Right ventricle myocardium inferior (tissue), 1 donor: ENCODE measurements around the gene SLC66A1. TPM values are rescaled to one million over a fixed set of nuclear protein-coding genes. Genes with fewer than 3 reads are reported as not detected.

Experiments
- ATAC-seq: fragments of 200-7000 bp; cut with Tn5 transposase; one replicate; pipeline ENCODE4 v1.9.1; 2020; ENCODE audit warnings: mild to moderate bottlenecking, moderate library complexity
- DNase-seq: peaks from one replicate; pipeline ENCODE4 v3.0.0; 2021; ENCODE audit errors: missing footprints
- intact Hi-C: fragments of 100-400 bp; cut with DNase I; formaldehyde crosslinking; loops from one replicate; pipeline ENCODE4 v1.11.0; 2022
- total RNA-seq: library from RNA; stranded (reverse); fragmentation: NEBNext Ultra II Directional; extraction: Animal tissue kit (Norgen Biotek cat#: 25700); gene quantifications from one replicate; pipeline ENCODE4 v1.2.1, GENCODE V29; 2021
- donor health status: DM: no; HTN: yes; CAD: no; lungs with severe emphysema.

Gene SLC66A1
- total RNA-seq, 1 donor from 2014 or later = 7.0 TPM

DNA sequence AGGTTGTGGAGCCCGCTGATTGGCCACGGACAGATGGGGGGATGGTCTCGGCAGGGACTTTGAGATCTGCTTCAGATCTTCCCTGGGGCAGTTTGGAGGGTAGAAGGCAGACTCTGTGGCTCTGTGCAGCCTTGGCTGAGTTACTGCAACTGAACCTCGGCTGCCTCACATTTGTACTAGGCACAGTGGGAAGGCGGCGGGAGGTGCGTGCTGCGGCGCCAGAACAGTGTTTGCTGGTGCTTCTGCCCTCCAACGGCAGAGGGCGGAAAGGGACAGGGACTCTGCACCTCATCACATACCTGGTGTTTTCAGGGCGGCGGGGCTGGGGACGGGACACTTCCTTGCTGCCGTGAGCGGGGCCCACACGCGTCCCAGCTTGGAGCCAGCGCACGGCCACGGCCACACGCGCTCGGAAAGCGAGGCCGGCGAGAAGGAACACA is 26.2 kb downstream of the SLC66A1 start:
- DNase-seq = no peak
- intact Hi-C loops = no loop called here
- ATAC-seq = no peak

GRCh38 chr1:19339214-19339861 is 27.2 kb downstream of the SLC66A1 start:
- DNase-seq (no peak), ATAC-seq (no peak)
- intact Hi-C loops = no loop called here

- intact Hi-C loops = no loop called here
- ATAC-seq (no peak), DNase-seq (no peak)
Observed at GRCh38 chr1:19340387-19340937, 28.3 kb downstream of the SLC66A1 start.

GRCh38 chr1:19341201-19342061 is 29.3 kb downstream of the SLC66A1 start:
- intact Hi-C loops = no loop called here
- peak; percentile 80 for DNase-seq
- peak; percentile 54 for ATAC-seq

- peak; percentile 75 for ATAC-seq
- intact Hi-C loops = no loop called here
Observed at GRCh38 chr1:19342062-19342750, 30.1 kb downstream of the SLC66A1 start.

DNA sequence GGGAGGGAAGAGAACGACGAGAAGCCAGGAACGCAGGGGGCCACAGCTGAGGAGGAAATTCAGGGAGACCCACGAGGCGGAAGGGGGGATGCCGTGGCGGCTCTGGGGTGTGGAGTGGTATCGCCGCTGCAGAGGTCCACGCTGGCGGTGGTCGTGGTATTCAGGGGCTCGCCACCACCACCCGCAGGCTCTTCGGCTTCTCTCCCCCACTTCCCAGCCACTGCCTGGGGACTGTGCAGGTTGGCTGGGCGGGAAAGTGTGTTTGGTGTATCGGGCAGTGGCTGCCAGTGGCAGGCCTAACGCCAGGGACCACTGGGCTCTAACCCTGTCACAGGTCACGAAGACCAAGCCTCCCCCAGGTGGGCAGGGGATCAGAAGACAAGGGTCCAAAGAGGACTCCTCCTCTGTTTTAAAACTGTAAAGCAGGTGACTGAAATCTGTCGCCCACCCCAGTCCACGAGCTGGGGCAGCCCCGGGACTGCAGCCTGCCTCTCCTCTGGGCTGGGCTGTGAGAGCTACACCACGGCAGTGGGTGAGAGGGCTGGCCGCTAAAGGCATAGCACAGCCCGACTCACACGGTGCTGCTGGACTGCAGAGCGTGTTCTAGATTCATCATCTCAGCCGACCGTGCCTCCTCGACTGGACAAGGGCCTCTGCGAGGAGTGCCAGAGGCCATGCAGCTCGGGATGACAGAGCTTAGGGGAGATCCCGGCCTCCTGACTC is 30.9 kb downstream of the SLC66A1 start:
- DNase-seq (peak; percentile 54), ATAC-seq (no peak)
- intact Hi-C loops = no loop called here

More at GRCh38 chr1:19342062-19342750, 30.1 kb downstream of the SLC66A1 start:
- DNase-seq = peak; percentile 76

DNA sequence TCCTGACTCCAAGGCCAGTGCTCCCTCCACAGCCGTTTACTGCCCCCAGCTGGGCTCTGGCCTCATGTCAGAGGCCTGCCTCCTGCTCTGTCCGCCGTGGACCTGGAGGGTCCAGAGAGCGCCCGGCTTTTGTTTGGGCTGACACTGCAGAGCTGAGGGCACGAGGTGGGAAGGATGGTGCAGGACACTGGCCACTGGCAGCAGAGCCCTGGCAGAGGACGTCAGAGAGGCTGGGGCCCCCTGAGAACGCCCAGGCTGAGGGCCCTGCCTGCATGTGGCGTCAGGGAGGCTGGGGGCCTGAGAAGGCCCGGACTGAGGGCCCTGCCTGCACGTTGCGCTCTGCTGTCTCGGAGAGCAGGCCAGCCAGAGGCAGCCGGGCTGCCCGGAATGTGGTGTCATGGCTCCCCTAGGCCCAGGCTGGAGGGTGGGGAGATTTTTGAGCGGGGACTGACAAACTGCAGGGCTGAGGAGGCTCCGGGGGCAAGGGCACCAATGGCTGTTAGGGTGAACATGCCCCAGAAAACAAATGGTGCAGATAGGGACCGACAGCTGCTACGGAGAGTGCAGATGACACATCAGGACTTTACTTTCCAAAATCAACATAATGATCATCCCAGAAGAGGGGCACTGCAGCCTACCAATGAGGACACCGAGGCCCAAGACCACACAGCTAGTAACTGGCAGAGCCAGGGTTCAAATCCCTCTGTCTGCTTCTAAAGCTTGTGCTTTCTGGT is 31.7 kb downstream of the SLC66A1 start:
- DNase-seq (peak; percentile 52), ATAC-seq (no peak)
- intact Hi-C loops = loop anchor here (1.0 kb wide), 1 partner anchor 308 kb away; no protein-coding TSS in a partner anchor

GRCh38 chr1:19344372-19344810 is 32.3 kb downstream of the SLC66A1 start:
- ATAC-seq = peak; percentile 77
- intact Hi-C loops = loop anchor here (1.0 kb wide), 1 partner anchor 307 kb away; no protein-coding TSS in a partner anchor
- peak; percentile 79 for DNase-seq

GRCh38 chr1:19344831-19345230 is 32.7 kb downstream of the SLC66A1 start:
- DNase-seq (peak; percentile 65), ATAC-seq (no peak)
- intact Hi-C loops = loop anchor here (1.0 kb wide), 1 partner anchor 306 kb away; no protein-coding TSS in a partner anchor

DNA sequence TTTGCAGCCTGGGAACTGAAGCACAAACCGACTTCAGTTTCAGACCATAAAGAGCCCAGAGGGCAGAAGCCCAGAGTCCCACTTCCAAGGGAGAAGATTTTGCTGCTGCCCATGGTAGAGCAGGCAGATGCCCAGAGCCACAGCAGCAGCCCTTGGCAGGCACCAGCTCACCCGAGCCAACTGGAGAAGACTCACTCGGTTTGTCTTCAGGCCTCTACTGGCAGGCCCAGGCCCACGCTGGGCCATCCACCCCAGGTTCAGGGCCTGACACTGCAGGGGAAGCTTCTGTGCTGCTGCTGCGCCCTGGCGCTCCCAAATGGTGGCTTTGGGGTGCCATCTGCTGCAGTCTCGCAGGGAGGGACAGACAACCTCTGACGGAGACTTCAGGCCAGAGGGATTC is 33.3 kb downstream of the SLC66A1 start:
- ATAC-seq = no peak
- DNase-seq = peak; percentile 40
- intact Hi-C loops = no loop called here

DNA sequence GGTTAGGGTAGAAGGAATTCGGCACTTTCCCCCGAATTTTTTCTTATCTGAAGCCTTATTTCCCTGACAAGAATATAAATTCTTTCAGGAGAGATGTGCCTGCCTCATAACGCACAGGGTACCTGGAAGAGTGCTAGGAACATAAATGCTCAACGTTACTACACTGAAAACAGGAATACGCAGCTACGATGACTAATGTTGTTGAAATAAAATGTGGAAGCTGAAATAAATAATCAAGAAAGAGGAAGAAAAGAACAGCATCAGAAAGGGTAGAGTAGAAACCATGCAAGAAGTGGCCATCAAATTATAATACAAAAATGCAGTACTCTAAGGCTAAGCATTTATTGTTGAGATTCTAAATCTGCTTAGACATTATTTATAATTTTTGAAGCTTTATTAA is 33.9 kb downstream of the SLC66A1 start:
- ATAC-seq (no peak), DNase-seq (no peak)
- intact Hi-C loops = no loop called here

DNA sequence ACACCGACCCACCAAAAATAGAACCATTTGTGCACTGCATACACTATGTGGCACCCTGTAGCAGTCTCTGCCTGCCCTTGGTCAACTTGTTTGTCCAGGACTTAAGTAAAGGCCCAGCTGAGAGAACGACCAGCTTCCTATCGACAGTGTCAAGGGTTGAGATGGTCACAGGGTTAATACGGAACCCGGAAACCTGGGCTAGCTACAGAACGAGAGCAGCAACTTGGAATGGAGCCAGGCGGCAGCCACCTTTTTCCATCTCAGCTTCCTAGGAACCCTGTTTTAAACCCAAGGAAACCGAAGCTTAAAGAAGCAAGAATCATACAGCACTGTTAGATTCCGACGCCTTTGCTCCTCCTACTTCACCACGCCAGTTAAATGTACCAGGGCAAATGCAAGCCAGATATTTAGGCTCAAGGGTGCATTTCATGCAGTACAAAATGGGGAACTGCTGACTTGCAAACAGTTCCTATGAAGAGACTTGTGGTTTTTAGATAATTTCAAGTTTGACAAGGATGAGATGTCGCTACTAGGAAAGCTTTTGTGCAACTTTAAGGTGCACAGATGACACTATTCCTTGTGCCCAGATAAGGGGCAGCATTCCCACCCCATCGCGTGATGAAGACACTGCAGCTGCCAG is 35.5 kb downstream of the SLC66A1 start:
- DNase-seq (peak; percentile 25), ATAC-seq (no peak)
- intact Hi-C loops = no loop called here

DNA sequence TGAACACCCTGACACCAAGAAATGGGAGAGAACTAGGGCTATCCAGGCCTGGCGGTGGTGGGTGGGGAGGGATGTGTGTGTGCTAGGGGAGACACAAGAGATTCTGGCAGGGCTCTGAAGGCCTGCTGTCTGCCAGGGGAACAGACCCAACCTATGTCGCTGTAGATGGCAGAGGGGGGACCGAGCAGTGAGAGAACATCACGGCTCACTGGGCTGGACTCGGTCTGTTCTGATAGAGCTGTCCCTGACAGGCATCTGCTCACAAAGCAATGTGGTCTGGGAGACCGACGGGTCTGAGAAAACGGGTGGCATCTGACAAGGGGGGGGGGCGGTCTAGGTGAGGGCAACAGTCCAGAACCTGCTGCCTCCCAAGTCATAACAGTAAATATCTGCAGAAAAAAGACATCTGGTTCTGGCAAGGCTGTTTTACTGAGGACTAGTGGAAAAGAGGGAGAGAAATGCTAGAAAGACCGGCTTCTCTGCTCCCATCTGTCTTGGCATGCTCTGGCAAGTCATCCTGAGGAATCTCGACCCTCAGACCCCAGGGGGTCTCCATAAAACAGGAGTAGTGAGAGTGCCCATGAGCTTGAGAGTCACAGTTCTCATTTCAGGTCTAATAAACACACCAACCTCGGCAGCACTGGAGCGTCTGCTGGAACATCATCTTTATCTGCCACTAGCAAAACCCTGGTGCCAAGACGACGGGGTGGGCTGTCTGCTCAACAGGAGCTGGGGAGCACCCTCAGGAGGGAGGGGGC is 36.5 kb downstream of the SLC66A1 start:
- peak; percentile 49 for DNase-seq
- no peak for ATAC-seq

GRCh38 chr1:19349999-19350398 is 37.9 kb downstream of the SLC66A1 start:
- ATAC-seq = no peak
- peak; percentile 21 for DNase-seq
- intact Hi-C loops = no loop called here

More for the DNA sequence above, 36.5 kb downstream of the SLC66A1 start:
- intact Hi-C loops = no loop called here

GRCh38 chr1:19350566-19350965 is 38.4 kb downstream of the SLC66A1 start:
- ATAC-seq (no peak), DNase-seq (peak; percentile 23)
- intact Hi-C loops = no loop called here

DNA sequence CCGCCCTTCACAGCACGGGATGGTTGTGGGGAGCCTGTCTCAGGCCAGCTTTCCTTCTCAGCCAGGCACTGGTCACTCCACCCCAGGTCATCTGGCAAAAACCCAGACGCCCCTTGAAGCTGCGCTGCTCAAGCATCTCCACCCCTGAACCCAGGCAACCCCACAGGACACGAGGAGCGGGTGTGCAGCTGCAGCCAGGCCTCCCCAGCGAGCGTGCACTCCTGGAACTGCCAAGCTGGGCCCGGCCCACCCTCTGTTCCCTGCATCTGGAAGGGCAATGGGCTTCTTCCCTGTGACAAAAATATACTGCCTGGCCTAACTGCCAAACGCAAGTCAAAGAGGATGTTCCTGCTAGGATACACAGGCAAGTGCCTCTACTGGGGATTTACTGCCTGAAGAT is 39.7 kb downstream of the SLC66A1 start:
- no peak for DNase-seq
- no peak for ATAC-seq
- intact Hi-C loops = no loop called here

GRCh38 chr1:19352839-19353238 is 40.7 kb downstream of the SLC66A1 start:
- DNase-seq = peak; percentile 58
- intact Hi-C loops = no loop called here
- no peak for ATAC-seq
